Fibroblast of the aortic adventitia (primary cell): Measurements from ENCODE around the gene CDC42EP5. TPM values are rescaled to one million over a fixed set of nuclear protein-coding genes. Genes with fewer than 3 reads are reported as not detected.

ENCODE experiments used
- DNase-seq: peaks from one replicate; pipeline ENCODE4 v3.0.0-alpha.2; 2010; ENCODE audit warnings: low read depth
- H3K4me3 ChIP-seq: 2 replicates; pipeline ENCODE4 v1.5.1; 2011; ENCODE audit warnings: low read depth, mild to moderate bottlenecking, control low read depth, low read length, moderate library complexity
- CTCF ChIP-seq: IDR thresholded peaks from 2 replicates; pipeline ENCODE4 v1.5.1; 2011; ENCODE audit warnings: mild to moderate bottlenecking, low read length, control low read depth, inconsistent platforms; ENCODE audit not compliant: insufficient read depth
- total RNA-seq: library from RNA; depleted of rRNA; stranded (reverse); fragments of >200 nt; gene quantifications from 2 replicates; pipeline ENCODE4 v1.2.3, GENCODE V29; 2012; ENCODE audit warnings: low replicate concordance

The CDC42EP5 gene
- total RNA-seq, 1 donor: 7.9 TPM

GRCh38 chr19:54436628-54437252 is 36.4 kb downstream of the CDC42EP5 start:
- no peak for TF ChIP-seq CTCF
- no peak overlapping the region for H3K4me3 ChIP-seq
- no peak for DNase-seq

GRCh38 chr19:54436031-54436523 is 37.0 kb downstream of the CDC42EP5 start:
- no peak overlapping the region for H3K4me3 ChIP-seq
- no peak for DNase-seq
- TF ChIP-seq CTCF: no peak

GRCh38 chr19:54435551-54436016 is 37.5 kb downstream of the CDC42EP5 start:
- no peak for TF ChIP-seq CTCF
- no peak for DNase-seq
- H3K4me3 ChIP-seq: no peak overlapping the region

GRCh38 chr19:54434873-54435214 is 38.3 kb downstream of the CDC42EP5 start:
- H3K4me3 ChIP-seq: no peak overlapping the region
- DNase-seq: no peak
- no peak for TF ChIP-seq CTCF

- no peak for TF ChIP-seq CTCF
- no peak overlapping the region for H3K4me3 ChIP-seq
- DNase-seq: no peak
Measured at GRCh38 chr19:54434112-54434872, 38.8 kb downstream of the CDC42EP5 start.

GRCh38 chr19:54433697-54434096 is 39.4 kb downstream of the CDC42EP5 start:
- H3K4me3 ChIP-seq: no peak overlapping the region

More at GRCh38 chr19:54433697-54434096, 39.4 kb downstream of the CDC42EP5 start:
- no peak for DNase-seq
- no peak for TF ChIP-seq CTCF
